SIG-M5 (cell line): ENCODE data around the gene OLFM1.

Source experiments
- DNase-seq: peaks from one replicate; lab custom pipeline; 2025; lab: John Stamatoyannopoulos, UW

The OLFM1 gene

DNA sequence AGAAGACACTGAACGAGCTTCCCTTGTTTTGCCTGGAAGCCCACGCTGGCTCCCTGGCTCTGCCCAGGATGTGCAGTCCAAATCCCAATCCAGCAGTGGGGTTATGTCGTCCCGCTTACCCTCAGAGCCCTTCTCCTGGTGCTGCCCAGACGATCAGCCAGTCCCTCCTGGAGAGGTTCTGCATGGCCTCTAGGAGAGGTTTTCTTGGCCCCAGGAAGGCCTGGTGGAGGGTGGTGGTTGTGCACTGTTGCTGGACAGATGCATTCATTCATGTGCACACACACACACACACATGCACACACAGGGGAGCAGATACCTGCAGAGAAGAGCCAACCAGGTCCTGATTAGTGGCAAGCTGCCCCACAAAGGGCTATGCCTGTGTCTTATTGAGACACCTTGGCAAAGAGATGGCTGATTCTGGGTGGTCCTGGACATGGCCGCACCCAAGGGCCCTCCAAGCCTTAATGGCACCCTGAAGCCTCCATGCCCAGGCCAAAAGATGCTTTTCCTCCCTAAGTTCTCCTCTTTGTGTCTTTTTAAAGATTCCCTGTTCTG is 10.5 kb upstream of the OLFM1 start:
- no peak for DNase-seq

DNA sequence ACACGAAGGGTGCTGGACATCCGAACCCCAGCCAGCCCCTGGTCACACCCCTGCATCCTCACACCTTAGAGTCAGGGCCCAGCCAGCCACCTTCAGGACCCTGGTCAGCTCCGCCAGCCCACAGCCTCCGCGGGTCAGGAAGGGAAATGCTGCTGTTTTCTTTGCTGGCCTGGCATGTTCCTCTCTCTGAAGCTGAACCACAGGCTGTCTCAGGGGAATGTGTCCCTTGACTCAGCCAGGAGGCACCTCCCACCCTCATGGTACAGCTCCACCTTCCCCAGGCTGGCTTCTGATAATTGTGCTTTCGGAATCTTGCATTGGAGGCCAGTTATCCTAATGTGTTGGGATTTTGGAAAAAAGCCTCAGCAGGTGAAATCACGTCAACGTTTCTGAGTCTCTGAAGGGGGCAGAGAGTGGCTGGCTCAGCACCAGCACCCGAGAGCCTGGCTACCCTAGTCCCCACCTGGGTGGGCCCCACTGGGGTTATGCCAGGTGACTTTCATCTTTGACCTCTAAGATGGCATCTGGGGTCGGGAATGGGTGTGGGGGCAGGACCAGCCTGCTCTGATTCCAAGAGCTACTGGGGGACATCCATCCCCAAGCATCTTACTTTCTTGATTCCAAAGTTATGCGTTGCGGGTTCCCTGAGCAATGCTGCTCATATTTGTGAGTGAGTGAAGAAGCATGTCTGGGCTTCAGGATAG is 9.8 kb upstream of the OLFM1 start:
- DNase-seq: no peak

DNA sequence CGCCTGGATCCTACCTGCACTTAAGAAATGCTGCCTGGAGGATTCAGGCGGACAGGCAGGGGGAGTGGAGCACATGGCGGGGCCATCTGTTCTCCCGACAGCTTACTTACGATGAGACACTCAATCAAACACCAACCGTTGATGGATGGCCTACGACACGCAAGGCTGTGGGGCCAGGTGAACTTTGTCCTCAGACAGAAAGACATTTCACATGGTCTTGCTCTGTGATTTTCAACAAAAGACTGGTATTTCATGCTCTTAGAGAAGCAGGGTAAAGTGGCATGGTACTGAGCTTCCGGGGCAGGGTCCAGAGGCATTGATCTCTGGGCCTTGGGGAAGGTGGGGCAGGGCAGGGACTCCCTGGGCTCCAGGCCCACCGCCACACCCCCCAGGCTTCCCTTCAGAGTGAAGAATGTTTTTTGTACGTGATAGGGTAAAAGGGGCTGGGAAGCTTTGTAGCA is 9.1 kb upstream of the OLFM1 start:
- DNase-seq: no peak

DNA sequence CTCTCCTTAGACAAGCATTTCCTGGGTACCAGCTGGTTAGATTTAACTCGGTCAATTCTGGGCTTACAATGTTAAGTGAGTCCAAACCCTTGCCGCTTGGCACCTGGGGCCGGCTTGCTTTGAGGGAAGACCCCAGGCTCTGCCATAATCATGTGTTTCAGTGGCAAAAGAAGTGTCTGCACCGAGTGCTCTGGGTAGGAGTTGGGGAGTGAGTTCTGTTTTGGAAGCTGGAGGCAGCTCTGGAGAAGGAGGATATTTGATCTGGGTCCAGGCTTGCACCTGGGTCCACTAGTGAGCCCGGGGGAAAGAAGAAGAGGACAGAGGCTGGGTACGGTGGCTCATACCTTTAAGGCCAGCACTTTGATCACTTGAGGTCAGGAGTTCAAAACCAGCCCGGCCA is 8.4 kb upstream of the OLFM1 start:
- DNase-seq: no peak

DNA sequence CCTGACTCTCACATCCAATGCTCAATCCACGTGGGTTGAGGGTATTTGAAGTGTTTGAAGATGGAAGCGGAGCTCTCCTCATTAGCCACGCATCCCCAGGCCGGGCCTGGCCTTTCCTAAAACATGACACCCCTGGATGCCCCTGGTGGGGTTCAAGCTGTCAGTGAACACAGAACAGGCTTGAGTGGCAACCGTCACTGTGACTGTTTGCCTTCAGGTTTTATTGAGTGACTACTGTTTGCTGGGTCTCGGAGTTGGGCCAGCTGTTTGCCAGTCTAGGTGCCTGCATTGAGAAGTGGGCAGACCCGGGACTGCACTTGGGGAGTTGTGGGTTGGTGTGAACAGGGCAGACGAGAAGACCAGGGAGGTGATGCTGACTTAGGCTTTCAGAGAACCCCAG is 7.8 kb upstream of the OLFM1 start:
- DNase-seq: no peak

DNA sequence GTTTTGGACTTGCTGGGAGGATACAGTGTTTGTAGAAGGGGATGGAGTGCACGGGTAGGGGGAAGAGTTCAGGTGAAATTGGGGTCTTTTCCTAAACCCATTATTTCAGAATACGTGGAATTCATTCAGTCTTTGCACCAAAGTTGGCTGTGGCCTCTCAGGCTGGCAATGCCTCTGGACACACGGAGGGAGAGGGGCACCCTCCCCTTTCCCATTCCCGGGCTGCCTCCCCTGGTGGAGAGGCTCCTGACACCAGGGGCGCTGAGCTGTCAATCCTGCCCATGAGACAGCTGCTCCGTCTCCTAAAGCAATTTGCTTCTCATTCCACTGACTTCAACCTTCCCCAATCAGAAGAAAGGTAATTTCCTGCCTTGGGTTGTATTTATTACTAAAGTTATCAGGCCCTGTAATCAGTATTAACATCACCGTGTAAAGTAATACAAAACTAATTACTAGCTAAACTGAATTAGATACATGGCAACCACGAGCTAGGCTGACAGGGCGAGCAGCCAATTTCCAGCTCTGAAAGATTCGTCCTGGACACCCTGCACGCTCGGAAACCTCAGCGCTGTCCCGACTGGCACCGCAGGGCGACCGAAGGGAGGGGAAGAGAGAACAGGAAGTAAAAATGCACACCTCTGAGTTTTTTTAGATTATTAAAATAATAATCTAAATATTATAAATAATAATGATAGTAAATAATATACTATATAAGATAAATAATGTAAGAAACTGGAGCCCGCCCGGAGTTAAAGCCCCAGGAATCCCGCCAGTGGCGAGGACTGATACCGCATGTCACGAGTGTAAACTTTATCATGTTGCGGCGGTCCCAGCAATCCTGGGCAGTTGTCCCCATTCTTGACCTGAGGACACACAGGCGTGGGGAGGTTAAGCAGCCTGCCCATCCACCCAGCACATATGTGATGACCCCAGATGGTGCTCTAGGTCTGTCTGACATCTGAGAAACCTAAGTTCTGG is 6.9 kb upstream of the OLFM1 start:
- no peak for DNase-seq

DNA sequence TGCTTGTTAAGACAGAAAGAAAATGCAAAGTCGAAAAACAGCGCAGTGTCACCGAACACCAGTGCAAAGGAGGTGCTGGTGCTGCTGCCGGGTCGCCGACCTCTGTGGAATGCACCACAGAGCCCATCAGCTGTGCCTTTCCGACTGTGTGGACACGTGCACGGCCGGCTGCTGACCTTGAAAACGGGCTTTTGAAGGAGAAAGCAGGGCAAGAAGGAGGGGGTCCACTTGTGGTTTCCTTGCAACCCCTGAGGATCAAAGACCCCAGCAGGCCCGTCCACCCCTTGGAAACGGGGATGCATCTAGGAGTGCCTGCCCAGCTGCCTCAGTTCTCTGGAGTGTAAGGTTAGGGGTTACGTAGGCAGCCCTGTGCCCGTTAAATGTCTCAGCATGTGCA is 6.2 kb upstream of the OLFM1 start:
- no peak for DNase-seq

DNA sequence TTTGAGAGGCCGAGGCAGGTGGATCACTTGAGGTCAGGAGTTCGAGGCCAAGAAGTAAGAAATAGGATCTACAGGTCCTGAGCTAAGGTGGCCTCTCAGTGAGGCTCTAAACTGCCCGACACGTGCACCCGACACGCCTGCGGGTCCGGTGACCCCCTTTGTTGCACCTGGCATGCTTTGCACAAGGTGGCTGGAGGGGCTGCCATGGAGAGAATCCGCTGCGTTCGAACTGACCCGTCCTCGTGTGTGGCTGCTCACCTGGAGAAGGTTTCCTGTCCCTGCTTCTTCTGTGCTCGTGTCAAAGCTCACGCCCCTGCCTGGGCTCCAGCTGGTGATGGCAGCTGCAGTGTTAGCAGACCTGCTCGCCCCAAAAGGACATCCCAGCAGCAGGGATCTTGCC is 5.7 kb upstream of the OLFM1 start:
- no peak for DNase-seq

DNA sequence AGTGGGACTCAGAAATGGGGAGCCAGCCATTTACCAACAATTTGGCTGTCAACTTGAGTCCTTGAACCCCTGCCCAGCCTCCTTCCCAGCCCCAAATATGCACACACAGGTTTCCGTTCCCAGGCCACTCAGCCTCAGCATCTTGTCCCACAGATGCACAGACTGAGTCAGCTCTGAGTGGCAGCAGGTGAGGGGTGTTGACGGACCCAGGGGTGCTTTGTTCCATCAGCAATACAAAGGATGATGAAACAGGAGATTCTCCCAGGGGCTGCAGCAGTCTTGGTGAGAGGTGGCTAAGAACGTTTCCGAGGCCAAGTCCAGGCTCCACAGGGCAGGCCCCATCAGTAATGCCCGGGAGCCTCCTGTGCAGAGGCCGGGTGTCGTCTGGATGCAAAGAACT is 4.9 kb upstream of the OLFM1 start:
- no peak for DNase-seq

DNA sequence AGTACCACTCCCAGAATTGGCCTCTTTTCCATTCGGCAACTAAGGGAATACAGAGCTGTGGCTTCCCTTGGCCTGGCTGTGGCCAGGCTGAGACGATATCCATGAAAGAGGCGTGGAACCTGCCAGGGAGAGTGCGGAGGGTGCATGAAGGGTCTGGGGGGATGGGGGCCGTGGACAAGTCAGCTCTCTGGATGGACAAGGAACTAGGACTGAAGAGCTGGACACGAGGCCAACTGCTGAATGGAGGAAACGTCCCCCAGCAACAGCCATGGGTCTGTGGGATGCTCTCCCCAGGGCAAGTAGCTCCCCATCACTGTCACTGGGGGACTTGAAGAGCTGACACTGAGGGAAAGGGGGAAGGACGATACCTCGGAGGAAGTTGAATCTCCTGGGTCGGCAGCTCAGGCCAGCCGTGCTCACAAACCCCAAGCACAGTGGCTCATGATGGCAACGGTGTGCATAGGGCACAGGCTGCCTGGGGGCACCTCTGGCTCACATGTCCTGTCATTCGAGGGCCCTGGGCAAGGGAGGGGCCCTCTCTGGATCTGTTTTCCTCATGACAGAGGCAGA is 4.1 kb upstream of the OLFM1 start:
- no peak for DNase-seq

DNA sequence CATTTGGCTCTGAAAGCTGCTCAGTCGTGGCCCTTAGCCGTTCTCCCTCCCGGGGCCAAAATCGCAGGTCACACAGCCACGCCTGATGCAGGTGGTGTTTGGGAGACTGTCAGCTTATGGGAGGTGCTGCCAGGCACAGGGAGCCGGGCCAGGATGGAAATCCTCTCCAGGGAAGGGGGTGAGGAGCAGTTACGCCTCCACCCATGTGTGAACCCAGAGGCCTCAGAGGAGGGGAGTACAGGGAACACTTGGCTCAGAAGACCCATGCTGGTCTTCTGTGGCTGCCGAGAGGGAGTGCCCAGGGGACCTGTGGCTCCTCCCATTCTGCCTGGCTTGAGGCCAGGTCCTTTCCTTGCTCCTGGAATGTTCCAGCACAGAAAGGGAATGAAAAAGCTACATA is 3.6 kb upstream of the OLFM1 start:
- DNase-seq: no peak

DNA sequence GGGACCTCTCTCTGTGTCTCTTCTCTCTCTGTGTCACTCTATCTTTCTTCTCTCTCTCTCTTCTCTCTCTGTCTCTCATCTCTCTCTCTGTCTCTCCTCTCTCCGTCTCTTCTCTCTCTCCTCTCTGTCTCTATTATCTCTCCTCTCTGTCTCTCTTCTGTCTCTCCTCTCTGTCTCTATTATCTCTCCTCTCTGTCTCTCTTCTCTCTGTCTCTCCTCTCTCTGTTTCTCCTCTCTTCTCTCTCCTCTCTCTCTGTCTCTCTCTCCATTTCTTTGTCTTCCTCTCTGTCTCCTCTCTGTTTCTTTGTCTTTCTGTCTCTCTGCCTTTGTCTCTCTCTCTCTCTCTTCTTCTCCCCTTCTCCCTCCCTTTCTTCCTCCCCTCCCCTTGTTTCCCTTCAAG is 3.2 kb upstream of the OLFM1 start:
- no peak for DNase-seq

DNA sequence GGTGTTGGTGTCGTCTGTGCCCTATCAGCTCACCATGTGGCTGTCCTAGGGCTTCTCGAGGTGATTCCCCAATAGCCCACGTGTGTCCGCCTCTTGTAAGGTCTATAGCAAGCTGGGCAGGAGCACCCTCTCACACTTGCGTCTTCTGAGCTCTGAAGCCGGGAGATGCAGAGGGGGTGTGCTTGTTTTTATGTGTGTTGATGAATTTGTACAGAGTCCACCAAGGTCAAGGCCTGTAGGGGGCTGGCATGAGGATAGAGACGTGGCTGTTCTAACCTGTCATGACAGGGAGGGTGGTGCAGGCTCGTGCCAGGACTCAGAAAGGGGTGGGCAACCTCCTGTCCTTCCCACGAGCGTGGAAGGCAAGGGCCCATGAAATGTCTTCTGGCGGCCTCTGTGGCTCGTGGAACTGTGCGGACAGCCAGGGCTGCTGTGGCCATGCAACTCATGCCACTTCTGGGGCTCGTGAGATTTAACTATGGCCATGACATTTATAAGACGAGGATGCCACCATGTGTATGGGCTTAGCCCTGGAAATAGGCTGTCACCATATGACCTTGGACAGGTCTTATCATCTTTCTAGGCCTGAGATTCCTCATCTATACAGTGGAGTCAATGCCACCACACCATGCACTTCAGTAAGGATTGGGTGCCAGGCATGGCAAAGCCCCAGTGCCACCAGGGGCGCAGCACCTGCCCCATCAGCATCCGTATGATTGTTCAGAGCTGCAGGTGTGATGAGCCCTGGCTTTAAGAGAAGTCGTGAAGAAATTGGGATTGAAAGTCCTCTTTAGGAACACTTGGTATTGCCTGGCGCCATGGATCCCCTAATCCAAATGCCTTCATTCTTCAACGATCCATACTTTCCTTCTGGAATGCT is 2.3 kb upstream of the OLFM1 start:
- DNase-seq: no peak

DNA sequence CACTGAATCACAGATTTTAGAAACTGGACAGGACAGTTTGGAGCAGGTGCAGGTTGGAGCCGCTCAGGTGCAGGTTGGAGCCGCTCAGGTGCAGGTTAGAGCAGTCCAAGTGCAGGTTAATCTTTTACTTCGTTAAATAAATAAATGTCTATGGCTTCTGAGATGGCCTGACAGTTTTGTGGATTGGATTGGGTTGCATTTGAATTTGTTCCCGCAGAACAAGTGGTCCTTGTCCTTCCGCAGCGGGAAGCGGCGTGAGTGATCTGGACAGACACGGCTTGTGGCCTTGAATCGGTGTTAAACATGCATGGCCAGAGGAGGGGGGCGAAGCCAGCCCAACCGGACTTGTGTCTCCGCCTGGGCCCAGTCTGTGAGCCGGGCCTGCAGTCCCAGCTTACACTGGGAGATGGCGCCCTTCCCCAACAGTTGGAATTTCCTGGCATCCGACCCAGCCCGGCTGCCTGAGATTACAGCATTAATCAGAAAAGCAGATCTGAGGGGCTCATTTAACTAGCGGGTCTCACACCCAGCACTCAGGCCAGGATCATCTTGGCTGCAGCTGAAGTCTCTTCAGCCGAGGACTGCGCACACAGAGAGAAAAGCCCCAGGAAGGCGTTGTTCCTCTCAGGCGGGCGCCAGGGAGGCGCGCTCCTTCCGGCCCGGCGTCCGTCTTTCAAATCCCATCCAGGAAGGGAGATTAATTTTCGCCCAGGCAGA is 1.5 kb upstream of the OLFM1 start:
- DNase-seq: no peak

DNA sequence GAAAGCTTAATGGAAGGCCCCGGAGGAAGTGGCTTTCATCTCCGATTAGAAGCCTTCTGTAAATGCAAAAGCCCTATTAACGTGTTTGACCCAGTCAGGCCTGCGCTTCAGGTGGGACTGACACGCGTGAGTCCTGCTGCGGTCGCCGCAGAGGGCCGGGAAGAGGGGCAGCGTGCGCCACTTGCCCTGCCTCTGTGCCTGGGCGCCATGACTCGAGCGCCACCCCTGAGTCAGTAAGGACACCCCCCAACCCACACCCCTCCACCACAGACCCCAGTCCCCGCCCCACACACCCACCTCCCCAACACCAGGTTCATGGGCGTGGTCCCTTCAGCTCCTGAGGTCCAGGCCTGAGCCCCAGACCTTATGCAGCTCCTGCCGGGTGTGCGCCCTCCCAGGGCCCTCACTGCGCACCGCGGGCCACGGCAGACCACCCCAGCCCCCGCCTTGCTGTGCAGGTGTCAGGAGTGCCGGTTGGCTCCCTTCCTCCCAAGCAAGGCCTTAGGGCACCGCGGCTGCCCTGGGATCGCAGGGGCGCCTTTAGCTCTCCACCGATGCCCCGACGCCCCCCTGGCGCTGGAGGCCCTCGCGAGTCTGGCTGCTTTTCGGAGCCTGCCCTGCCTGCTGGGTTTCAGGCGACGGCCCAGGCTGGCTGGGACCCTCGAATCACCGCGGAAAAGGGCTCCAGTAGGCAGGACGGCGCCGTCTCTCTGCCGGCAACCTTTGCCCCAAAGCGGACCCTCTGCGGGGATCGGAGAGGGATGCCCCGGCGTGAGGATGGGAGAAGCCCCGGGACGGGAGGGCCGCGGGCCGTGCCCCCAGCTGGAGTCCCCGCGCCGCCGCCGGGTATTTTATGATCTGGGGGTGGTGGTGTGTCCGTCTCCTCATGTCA is 625 bp upstream of the OLFM1 start:
- DNase-seq: no peak

DNA sequence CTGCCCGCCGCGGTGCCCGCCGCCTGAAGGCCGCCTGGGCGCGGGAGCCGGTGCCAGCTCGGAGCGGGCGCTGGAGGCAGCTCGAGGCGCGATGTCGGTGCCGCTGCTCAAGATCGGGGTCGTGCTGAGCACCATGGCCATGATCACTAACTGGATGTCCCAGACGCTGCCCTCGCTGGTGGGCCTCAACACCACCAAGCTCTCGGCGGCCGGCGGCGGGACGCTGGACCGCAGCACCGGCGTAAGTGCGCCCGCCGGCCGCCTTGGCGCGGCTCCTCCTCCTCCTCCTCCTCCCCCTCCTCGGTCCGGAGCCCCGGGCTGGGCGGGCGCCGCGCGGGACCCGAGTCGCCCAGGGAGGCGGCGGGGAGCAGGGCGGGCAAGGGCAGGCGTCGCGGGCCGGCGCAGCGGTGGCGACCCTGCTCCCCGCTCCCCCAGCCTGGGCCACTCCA is 455 bp downstream of the OLFM1 start:
- no peak for DNase-seq

DNA sequence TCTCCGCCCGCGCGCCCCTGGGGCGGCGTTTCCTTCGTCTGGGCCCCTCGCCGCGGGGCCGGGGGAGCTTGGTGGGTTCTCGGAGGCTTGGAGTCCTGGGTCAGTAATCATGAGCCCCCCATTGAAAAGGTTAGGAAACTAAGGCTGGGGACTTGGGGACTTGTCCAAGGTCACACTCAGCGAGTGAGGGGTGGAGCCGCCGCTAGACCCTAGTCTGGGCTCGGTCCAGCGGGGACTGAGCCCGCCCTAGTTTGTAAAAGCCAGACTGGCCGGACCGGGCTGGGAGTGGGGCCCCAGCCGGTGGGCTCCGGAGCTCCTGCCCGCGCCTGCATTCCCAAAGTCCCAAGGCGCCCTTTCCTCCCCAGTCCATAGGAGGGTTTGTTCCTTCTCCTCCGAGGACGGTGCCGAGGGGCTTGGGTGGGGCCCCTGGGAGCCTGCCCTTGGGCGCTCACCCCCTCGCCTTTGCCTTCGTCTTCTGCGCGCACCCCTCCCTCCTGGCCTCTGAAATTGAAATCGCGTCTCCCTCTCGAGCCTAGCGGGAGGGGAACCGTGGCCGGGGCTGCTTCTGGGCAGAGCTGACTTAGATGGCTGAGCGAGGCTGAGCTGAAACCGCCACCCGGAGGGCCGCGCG is 995 bp downstream of the OLFM1 start:
- DNase-seq: no peak

DNA sequence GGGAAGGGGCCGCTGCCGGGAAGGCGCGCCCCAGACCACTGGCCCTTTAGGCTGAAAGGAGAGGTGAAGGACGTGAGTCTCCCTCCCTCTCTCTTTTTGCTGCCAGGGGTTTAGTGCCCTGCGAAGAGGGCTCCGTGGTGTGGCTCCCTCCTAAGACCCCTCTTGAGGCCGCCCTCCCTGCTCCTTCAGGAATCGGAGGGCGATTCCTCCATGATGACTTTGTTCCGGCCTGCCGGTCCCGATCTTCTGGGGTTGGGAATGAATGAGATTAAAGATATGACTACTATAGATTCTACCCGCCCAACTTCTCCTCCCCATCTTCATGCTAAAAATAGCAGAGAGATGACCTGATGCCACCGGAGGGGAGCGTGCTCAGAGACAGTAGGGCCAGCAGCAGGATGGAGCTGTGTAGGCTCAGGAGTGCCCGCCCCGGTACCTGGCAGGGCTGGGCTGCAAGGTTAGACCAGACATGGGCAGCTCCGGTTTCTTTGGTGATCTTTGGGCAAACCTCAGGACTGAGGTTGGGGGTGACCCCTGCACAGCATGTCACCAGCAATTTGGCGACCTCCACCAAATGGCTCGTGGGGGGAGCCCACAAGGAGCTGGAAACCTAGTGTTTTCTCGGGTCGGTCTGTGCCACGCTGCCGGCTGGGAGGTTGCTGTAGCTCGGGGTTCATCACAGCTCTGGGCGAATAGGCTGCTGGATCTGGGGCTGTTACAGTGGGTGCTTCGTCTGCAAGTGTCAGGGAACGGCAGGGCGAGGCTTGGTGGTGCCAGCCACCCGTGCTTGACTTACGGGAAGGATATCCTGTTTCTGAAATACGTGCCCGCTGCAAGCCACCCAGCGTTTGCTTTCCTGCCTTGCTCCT is 1.7 kb downstream of the OLFM1 start:
- DNase-seq: no peak
